HepG2 (cell line): Measurements from ENCODE around the gene PALM. TPM values are rescaled to one million over a fixed set of nuclear protein-coding genes. Genes with fewer than 3 reads are reported as not detected.

Source experiments
- ATF1 ChIP-seq: IDR thresholded peaks from 2 replicates; pipeline ENCODE4 v1.6.1; 2016; ENCODE audit warnings: mild to moderate bottlenecking, control low read depth
- BRCA1 ChIP-seq: sonication (generic); formaldehyde crosslinking; IDR thresholded peaks from 2 replicates; pipeline ENCODE4 v1.4.0; 2020; ENCODE audit warnings: missing genetic modification reagents
- CEBPB ChIP-seq: IDR thresholded peaks from 2 replicates; pipeline ENCODE4 v1.6.1; 2011; ENCODE audit warnings: low read depth, low read length, improper control_type of control experiment, borderline replicate concordance
- ELF3 ChIP-seq: IDR thresholded peaks from 2 replicates; pipeline ENCODE4 v1.6.1; 2016; ENCODE audit warnings: missing genetic modification reagents, missing compliant biosample characterization
- FIP1L1 ChIP-seq: fragments of 200-400 bp; formaldehyde crosslinking; IDR thresholded peaks from 2 replicates; pipeline ENCODE4 v1.6.1; 2018; ENCODE audit warnings: low read depth, mild to moderate bottlenecking, low read length, moderate library complexity, borderline replicate concordance; ENCODE audit not compliant: insufficient read depth
- HHEX ChIP-seq: IDR thresholded peaks from 2 replicates; pipeline ENCODE4 v1.6.1; 2016; ENCODE audit warnings: control low read depth
- HMGXB4 ChIP-seq, 2 experiments: sonication (generic) in 1 of 2; formaldehyde crosslinking in 1 of 2; IDR thresholded peaks; 2 replicates each; pipeline versions ENCODE4 v1.4.0 to v1.6.1; 2018 to 2020; ENCODE audit warnings: missing genetic modification reagents in 2 of 2, borderline replicate concordance in 1 of 2, low read depth in 1 of 2, mild to moderate bottlenecking in 1 of 2, missing biosample characterization in 1 of 2
- HNRNPUL1 ChIP-seq: fragments of 200-400 bp; formaldehyde crosslinking; IDR thresholded peaks from 2 replicates; pipeline ENCODE4 v1.6.1; 2017; ENCODE audit warnings: low read depth, mild to moderate bottlenecking, low read length, moderate library complexity
- HOXD1 ChIP-seq: sonication (generic); formaldehyde crosslinking; IDR thresholded peaks from 2 replicates; pipeline ENCODE4 v1.5.0; 2020; ENCODE audit warnings: missing genetic modification reagents
- JUN ChIP-seq: sonication (generic); formaldehyde crosslinking; IDR thresholded peaks from 2 replicates; pipeline ENCODE4 v1.4.0; 2020; ENCODE audit warnings: mild to moderate bottlenecking, missing genetic modification reagents
- KDM1A ChIP-seq: IDR thresholded peaks from 2 replicates; pipeline ENCODE4 v1.6.1; 2016; ENCODE audit warnings: missing compliant biosample characterization
- NCOA1 ChIP-seq: sonication (generic); formaldehyde crosslinking; IDR thresholded peaks from 2 replicates; pipeline ENCODE4 v1.9.0; 2021; ENCODE audit warnings: missing genetic modification reagents
- NFKB2 ChIP-seq: sonication (generic); formaldehyde crosslinking; IDR thresholded peaks from 2 replicates; pipeline ENCODE4 v1.4.0; 2020; ENCODE audit warnings: missing genetic modification reagents, borderline replicate concordance
- NR2F2 ChIP-seq: IDR thresholded peaks from 2 replicates; pipeline ENCODE4 v1.6.1; 2012; ENCODE audit warnings: low read depth, inconsistent platforms, borderline replicate concordance
- SETDB1 ChIP-seq: sonication (generic); formaldehyde crosslinking; IDR thresholded peaks from 2 replicates; pipeline ENCODE4 v1.5.1; 2020; ENCODE audit warnings: missing genetic modification reagents, mild to moderate bottlenecking, borderline replicate concordance
- SNAPC2 ChIP-seq: sonication (generic); formaldehyde crosslinking; IDR thresholded peaks from 2 replicates; pipeline ENCODE4 v1.8.1; 2022; ENCODE audit warnings: mild to moderate bottlenecking, missing genetic modification reagents
- SP140L ChIP-seq: sonication (generic); formaldehyde crosslinking; IDR thresholded peaks from 2 replicates; pipeline ENCODE4 v1.4.0; 2020; ENCODE audit warnings: missing genetic modification reagents, borderline replicate concordance
- SPEN ChIP-seq: sonication (generic); formaldehyde crosslinking; IDR thresholded peaks from 2 replicates; pipeline ENCODE4 v1.5.1; 2020; ENCODE audit warnings: low read depth, mild to moderate bottlenecking, missing genetic modification reagents
- ZNF235 ChIP-seq: sonication (generic); formaldehyde crosslinking; IDR thresholded peaks from 2 replicates; pipeline ENCODE4 v1.8.1; 2023; ENCODE audit warnings: mild to moderate bottlenecking, missing genetic modification reagents, borderline replicate concordance
- ZNF256 ChIP-seq: sonication (generic); formaldehyde crosslinking; conservative IDR thresholded peaks from 2 replicates; pipeline ENCODE4 v1.4.0; 2020; ENCODE audit warnings: missing genetic modification reagents
- ZNF432 ChIP-seq: sonication (generic); formaldehyde crosslinking; IDR thresholded peaks from 2 replicates; pipeline ENCODE4 v1.5.0; 2020; ENCODE audit warnings: missing genetic modification reagents, mild to moderate bottlenecking, borderline replicate concordance
- ZNF530 ChIP-seq: sonication (generic); formaldehyde crosslinking; IDR thresholded peaks from 2 replicates; pipeline ENCODE4 v1.5.0; 2020; ENCODE audit warnings: low read depth, mild to moderate bottlenecking, missing genetic modification reagents
- ZNF576 ChIP-seq: sonication (generic); formaldehyde crosslinking; IDR thresholded peaks from 2 replicates; pipeline ENCODE4 v1.4.0; 2020; ENCODE audit warnings: mild to moderate bottlenecking, missing genetic modification reagents
- ZNF607 ChIP-seq: sonication (generic); formaldehyde crosslinking; IDR thresholded peaks from 2 replicates; pipeline ENCODE4 v1.5.1; 2020; ENCODE audit warnings: missing genetic modification reagents, mild to moderate bottlenecking, borderline replicate concordance
- ZNF691 ChIP-seq: sonication (generic); formaldehyde crosslinking; IDR thresholded peaks from 2 replicates; pipeline ENCODE4 v1.4.0; 2020; ENCODE audit warnings: missing genetic modification reagents, low read depth, mild to moderate bottlenecking, borderline replicate concordance
- ZNF746 ChIP-seq: sonication (generic); formaldehyde crosslinking; IDR thresholded peaks from 2 replicates; pipeline ENCODE4 v1.8.0; 2022; ENCODE audit warnings: mild to moderate bottlenecking, missing genetic modification reagents
- ZNF782 ChIP-seq: sonication (generic); formaldehyde crosslinking; IDR thresholded peaks from 2 replicates; pipeline ENCODE4 v1.4.0; 2020; ENCODE audit warnings: missing genetic modification reagents, mild to moderate bottlenecking, borderline replicate concordance
- ZSCAN20 ChIP-seq: sonication (generic); formaldehyde crosslinking; IDR thresholded peaks from 2 replicates; pipeline ENCODE4 v1.4.0; 2020; ENCODE audit warnings: missing genetic modification reagents, mild to moderate bottlenecking, borderline replicate concordance
- ZSCAN30 ChIP-seq: sonication (generic); formaldehyde crosslinking; IDR thresholded peaks from 2 replicates; pipeline ENCODE4 v1.5.0; 2020; ENCODE audit warnings: mild to moderate bottlenecking, missing genetic modification reagents
- polyA plus RNA-seq, 8 experiments: library from polyadenylated mRNA; depleted of rRNA in 3 of 8; stranded (reverse) in 7 of 8; unstranded in 1 of 8; fragments of >200 nt; fragmentation: Illumina TruSeq in 4 of 8; extraction: Trizol in 4 of 8; gene quantifications; 2 replicates each; pipeline versions ENCODE4 v1.2.1 to v1.2.3, GENCODE V29; 2011 to 2016; ENCODE audit warnings: low read depth in 4 of 8, missing spikeins in 1 of 8, mixed read lengths in 1 of 8; ENCODE audit not compliant: insufficient read depth in 1 of 8
- total RNA-seq, 5 experiments: library from RNA; depleted of rRNA; stranded (reverse); fragments of >200 nt; fragmentation: Illumina TruSeq; extraction: Trizol; gene quantifications; 2 replicates each; pipeline ENCODE4 v1.2.3, GENCODE V29; 2016; ENCODE audit warnings: low read depth in 1 of 5

The PALM gene
- total and polyA plus RNA-seq, 2 of the 13 experiments (the other 11 are each of a cell fraction or from before 2014, with no cell fraction given): 4.0 to 9.7 TPM

- TF ChIP-seq SPEN (peak; percentile 90; the same call in 1 of the 2 replicates), ATF1 (peak; percentile 83), SNAPC2 (CRISPR knock-in tag) (no peak; the same call in 1 of the 2 replicates), SETDB1 (CRISPR knock-in tag) (no peak), ZNF691 (no peak), ZSCAN30 (no peak), SP140L (CRISPR knock-in tag) (no peak), KDM1A (CRISPR knock-in tag) (no peak), NFKB2 (CRISPR knock-in tag) (peak; percentile 75; the same call in 1 of the 2 replicates), ELF3 (CRISPR knock-in tag) (peak; percentile 83), NCOA1 (CRISPR knock-in tag) (no peak), FIP1L1 (0 out of 2 replicates have a peak, but pooled peaks have one; percentile 40), ZNF782 (CRISPR knock-in tag) (no peak), HMGXB4 (CRISPR knock-in tag; IDR thresholded peaks at IDR 0.05; ENCODE audit: borderline replicate concordance in 1 of 2, low read depth in 1 of 2) (peak; percentile 69 to 86; a peak in 3 of 4 replicates), ZSCAN20 (CRISPR knock-in tag) (0 out of 2 replicates have a peak, but pooled peaks have one; percentile 18), HNRNPUL1 (no peak), CEBPB (no peak), ZNF432 (CRISPR knock-in tag) (no peak), ZNF256 (CRISPR knock-in tag) (no peak), ZNF235 (CRISPR knock-in tag) (no peak), ZNF530 (no peak), ZNF746 (no peak; the same call in 1 of the 2 replicates), BRCA1 (no peak; the same call in 1 of the 2 replicates), ZNF607 (no peak; the same call in 1 of the 2 replicates), NR2F2 (no peak; the same call in 1 of the 2 replicates), ZNF576 (no peak), HOXD1 (CRISPR knock-in tag) (peak; percentile 81; the same call in 1 of the 2 replicates), JUN (CRISPR knock-in tag) (no peak), HHEX (CRISPR knock-in tag) (no peak)
Measured at GRCh38 chr19:796692-797527, 88.2 kb downstream of the PALM start, which contains the start of gene PTBP1 (continued).
